HG02623 (cell line): Measurements from ENCODE around the gene CHRNA7.

ENCODE experiments used
- ATAC-seq: cut with Tn5 transposase; IDR thresholded peaks from one replicate; pipeline ENCODE4 v1.9.1; 2021; ENCODE audit warnings: moderate library complexity; ENCODE audit not compliant: unreplicated experiment

CHRNA7 gene

DNA sequence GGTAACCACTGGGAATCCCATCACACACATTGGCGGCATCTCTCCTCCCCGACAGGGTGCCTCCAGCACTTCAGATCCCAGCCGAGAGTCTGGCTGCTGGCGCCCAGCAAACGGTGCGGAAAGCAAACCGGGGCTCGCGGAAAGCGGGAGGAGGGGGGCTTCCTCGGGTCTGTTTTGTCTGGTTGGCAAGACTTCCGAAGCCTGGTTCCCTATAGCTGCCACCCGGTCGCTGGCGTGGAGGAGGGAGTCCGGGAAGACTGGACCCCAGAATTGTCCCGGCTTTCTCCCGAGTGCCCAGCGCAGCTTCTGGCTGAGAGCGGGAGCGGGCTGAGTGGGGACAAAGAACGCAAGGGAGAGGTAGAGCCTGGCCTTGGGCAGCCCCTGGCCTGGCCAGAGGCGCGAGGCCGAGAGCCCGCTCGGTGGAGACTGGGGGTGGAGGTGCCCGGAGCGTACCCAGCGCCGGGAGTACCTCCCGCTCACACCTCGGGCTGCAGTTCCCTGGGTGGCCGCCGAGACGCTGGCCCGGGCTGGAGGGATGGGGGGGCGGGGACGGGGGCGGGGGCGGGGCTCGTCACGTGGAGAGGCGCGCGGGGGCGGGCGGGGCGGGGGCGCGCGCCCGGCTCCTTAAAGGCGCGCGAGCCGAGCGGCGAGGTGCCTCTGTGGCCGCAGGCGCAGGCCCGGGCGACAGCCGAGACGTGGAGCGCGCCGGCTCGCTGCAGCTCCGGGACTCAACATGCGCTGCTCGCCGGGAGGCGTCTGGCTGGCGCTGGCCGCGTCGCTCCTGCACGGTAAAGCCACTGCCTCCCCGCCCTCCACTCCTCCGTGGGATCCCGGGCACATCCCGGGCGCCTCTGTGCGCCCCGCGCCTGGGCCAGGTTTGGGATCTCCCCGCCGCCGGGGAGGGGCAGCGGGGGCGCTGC is at the start of gene CHRNA7:
CHRNA7 (plus strand) TSS at position 654 of the 920 bp plus-strand sequence; CDS start at position 734, 80 bp downstream.
- ATAC-seq, result no peak

DNA sequence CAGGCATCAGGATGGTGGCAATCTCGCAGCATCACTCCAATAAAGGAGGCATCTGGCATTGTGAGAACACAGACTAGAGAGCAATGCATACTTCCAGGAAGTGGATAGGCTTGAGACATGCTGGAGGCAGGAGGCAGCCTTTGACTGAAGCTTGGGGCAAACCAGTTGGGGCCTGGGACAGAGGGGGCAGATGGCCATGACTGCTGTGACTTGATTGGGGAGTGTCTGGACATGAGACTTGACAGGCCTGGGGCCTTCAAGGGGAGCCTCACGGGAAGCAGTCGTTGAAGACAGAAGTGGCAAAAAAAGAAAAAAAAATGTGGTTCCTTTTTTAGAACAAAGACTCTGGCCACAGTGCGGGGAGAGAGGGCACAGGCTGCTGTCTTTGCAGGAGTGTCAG is 44.7 kb upstream of the CHRNA7 start:
- ATAC-seq, result no peak

GRCh38 chr15:31993062-31993461 is 37.3 kb upstream of the CHRNA7 start:
- ATAC-seq, result no peak

DNA sequence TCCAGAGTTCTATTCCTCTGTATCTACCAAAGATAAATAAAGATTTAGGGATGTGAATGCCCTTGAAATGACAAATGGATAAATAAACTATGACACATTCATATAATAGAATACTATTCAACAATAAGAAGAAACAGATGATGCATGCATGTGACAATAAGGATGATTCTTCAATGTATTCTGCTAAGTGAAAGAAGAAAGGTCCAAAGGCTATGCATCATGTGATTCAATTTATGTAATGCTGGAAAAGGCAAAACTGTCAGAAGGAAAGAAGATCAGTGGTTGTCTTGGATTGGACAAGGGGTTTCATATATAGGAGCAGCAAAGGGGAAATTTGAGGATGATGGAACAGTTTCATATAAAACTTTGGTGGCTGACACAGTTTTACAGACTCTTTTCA is 32.6 kb upstream of the CHRNA7 start:
- no peak for ATAC-seq

GRCh38 chr15:32003558-32003957 is 26.8 kb upstream of the CHRNA7 start:
- no peak for ATAC-seq

GRCh38 chr15:32004249-32004648 is 26.1 kb upstream of the CHRNA7 start:
- ATAC-seq, result no peak

DNA sequence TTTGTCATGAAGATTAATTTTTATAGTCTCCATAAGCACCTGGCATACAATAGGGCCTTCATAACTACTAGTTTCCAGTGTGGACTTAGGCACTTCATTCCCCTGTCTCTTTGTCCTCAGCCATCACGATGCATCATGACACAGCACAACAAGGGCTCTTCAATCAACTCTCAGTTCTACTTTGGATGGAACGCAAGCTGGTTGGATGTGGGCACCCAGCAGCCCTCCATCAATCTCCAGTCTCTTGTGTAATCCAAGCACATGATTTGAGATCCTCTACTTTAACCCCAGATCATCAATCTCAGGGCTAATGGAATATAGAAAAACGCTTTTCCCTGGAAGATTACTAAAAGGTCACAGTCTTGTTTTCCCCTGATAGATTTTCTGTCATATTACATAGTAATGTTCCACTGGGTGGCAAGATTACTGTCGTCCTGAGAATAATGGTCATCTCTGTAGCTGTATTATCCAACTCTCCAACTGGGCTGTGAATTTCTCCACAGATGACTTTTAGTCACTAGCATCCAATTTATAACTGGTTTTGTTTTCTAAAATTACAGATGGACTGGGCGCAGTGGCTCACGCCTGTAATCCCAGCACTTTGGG is 22.9 kb upstream of the CHRNA7 start:
- no peak for ATAC-seq

- ATAC-seq, result no peak
Observed at GRCh38 chr15:32014953-32015352, 15.4 kb upstream of the CHRNA7 start.

DNA sequence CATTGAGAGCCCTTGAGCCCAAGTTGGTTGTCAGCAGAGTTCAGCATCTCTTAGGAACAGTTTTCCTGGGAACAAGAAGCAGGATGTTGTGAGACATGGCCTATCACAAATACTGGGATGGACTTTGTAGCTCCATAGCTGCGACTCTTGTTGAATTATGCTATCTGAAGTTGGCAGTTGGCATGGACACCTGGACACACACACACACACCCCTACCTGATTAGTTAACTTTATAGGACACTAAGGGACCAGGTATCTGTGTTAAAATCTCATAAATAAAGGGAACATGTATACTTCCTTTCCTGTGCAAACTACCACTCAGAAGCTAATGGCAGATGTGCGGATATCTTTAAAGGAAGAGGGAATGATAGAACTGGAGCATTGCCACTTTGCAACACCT is 10.2 kb upstream of the CHRNA7 start:
- no peak for ATAC-seq

- ATAC-seq, result no peak
Observed at GRCh38 chr15:32028921-32029320, 1.4 kb upstream of the CHRNA7 start.

- ATAC-seq, result no peak
Observed at GRCh38 chr15:32029409-32029861, 880 bp upstream of the CHRNA7 start.

GRCh38 chr15:32030795-32031194 is 480 bp downstream of the CHRNA7 start:
- ATAC-seq, result no peak

DNA sequence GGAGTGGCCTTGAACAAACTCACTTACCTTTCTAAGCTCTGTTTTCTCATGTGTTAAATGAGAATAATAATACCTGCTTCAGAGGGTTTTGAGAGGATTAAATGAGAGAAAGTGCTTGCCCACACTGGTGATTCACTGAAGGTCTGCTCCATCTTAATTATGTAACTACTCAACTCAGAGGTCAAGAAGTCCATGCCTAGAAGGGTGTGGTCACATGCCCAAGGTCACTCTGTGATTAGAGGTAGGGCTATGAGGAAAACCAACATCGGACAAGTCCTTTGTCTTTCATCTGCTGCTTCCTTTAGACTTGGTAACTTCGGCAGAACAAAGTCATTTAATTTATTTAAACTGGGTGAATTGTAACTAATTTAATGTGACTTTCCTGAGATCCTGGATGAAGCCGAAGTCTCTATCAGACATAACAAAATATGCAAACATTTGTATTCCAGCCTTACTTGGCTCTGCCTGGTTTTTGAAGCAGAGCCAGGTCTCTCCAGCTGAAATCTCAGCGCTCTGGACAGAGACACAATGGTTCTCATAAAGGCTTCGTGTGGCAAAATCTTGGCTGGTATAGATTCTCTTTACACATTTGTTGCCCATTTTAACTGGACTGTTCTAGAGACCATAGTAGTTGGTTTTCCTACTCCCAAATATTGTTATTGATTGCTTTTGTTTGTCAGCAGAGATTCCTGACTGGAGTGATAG is 3.0 kb downstream of the CHRNA7 start:
- ATAC-seq, result no peak

DNA sequence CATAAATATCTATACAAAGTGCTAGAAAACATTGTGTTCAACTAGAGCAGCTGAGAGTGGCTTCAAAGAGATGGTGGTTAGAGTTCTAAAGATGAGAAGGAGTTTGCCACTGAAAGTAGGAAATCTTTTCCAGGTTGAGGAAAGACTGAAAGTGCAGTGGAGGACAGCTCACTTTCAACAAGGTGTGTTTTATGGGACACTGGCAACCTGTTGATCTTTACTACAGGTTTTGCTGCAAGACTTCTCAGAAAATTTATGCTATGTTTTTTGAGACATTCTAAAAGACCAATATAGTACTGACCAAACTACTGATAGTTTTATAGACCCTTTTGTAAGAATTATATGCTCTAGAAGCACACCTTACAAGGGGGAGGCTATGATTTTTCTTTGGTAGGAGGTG is 3.8 kb downstream of the CHRNA7 start:
- ATAC-seq, result no peak

- ATAC-seq, result no peak
Observed at GRCh38 chr15:32035285-32035684, 5.0 kb downstream of the CHRNA7 start.

DNA sequence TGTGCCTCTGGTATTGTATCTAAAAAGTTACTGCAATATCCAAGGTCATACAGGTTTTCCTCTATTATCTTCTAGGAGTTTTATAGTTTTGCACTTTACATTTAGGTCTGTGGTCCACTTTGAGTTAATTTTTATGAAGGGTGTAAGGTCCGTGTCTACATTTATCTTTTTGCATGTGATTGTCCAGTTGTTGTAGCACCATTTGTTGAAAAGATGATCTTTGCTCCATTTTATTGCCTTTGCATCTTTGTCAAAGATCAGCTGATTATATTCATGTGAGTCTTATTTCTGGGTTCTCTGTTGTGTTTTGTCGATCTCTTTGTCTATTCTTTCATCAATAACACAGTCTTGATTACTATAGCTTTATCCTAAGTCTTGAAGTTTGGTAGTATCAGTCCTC is 6.7 kb downstream of the CHRNA7 start:
- ATAC-seq, result no peak

DNA sequence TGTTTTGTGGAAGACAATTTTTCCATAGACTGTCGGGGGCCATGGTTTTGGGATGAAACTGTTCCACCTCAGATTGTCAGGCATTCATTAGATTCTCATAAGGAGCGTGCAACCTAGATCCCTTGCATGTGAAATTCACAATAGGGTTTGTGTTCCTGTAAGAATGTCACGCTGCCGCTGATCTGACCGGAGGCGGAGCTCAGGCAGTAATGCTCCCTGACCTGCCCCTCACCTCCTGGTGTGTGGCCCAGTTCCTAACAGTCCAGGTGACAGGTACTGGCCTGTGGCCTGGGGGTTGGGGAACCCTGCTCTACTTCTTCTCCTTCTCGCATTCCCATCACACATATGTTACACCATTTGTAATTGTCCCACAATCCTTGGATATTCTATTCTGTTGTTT is 11.0 kb downstream of the CHRNA7 start:
- ATAC-seq, result no peak

DNA sequence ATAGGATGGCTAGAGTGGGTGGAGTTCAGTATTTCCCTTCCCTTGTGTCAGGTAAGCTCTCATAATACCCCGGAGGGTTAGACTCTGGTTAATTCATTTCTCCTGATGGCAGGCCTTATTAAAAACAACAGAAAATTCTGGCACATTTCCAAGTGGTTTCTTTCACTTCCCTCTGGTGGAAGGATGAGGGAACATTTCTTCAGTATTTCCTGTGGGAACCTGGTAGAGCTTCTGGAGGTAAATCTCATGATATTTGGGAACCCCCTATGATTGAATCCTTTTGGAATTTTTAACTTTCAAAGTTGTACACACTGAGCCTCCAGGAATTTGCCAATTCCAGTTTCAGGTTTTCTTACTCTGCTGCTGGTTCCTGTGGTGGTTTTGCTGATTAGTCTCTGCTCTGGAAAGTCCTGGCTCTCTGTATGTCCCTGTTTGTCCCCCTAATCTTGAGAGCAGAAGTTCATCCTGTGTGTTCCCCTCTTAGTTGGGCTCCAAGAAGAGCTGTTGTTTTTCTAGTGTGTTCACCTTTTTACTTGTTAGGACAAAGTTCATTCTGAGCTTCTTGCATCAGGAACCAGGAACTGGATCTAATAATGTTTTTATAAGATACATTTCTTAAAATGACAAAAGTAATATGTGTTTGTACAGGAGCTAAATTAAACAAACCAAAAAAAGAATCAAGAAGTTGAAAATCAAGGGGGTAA is 12.1 kb downstream of the CHRNA7 start:
- no peak for ATAC-seq

DNA sequence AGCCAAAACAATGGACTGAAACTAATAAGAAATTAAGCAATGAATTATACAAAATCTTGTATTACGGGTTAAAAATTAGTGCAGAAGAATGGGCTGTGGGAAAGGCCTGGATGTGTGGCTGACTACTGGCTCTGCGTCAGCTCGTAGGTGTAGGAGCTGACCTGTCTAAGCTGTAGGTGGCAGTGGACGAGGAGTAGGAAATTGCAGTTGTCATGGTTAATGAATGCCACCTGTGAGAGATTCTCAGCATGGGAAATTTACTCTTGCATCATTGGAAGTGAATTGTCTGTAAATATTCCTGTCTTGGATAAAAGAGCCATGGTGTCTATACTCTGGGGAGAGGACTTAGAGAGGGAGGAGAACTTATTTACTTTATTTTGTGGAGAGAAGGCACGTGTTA is 23.4 kb downstream of the CHRNA7 start:
- no peak for ATAC-seq

GRCh38 chr15:32057876-32058425 is 27.6 kb downstream of the CHRNA7 start:
- ATAC-seq, result no peak

GRCh38 chr15:32060706-32061105 is 30.4 kb downstream of the CHRNA7 start:
- ATAC-seq, result no peak
